Keratinocyte (primary cell): ENCODE data around the gene ZNF773. TPM values are rescaled to one million over a fixed set of nuclear protein-coding genes. Genes with fewer than 3 reads are reported as not detected.
"Not testable (repeated sequence)": the region's sequence is repeated elsewhere in the genome, so short reads cannot be mapped to it uniquely, and the experiment has no call there.

ENCODE experiments used
- DNase-seq: peaks from one replicate; pipeline ENCODE4 v3.0.0-alpha.2; 2011; ENCODE audit warnings: low read depth, missing footprints, low spot score
- FAIRE-seq: peaks from 2 replicates; lab custom pipeline; 2011; peaks lifted over from hg19 to GRCh38; lab: Jason Lieb, UNC
- H2AFZ ChIP-seq: 2 replicates; pipeline ENCODE4 v1.6.0; 2012; ENCODE audit warnings: low read length, control low read depth, inconsistent platforms; ENCODE audit not compliant: control insufficient read depth
- H3K27ac ChIP-seq: 2 replicates; pipeline ENCODE4 v1.5.1; 2011; ENCODE audit warnings: low read length; ENCODE audit not compliant: control insufficient read depth, insufficient read depth
- H3K27me3 ChIP-seq: 3 replicates; pipeline ENCODE4 v1.6.0; 2011; ENCODE audit warnings: low read length; ENCODE audit not compliant: control insufficient read depth, insufficient read depth; ENCODE audit errors: extremely low read depth
- H3K36me3 ChIP-seq, 2 experiments: 2 replicates in 1 of 2; 3 replicates in 1 of 2; pipeline ENCODE4 v1.5.1; 2011; ENCODE audit warnings: low read length in 2 of 2, mild to moderate bottlenecking in 1 of 2; ENCODE audit not compliant: control insufficient read depth in 2 of 2, insufficient read depth in 2 of 2; ENCODE audit errors: extremely low read depth in 1 of 2
- H3K4me1 ChIP-seq: 3 replicates; pipeline ENCODE4 v1.5.1; 2011; ENCODE audit warnings: low read length; ENCODE audit not compliant: control insufficient read depth, insufficient read depth; ENCODE audit errors: extremely low read depth
- H3K4me2 ChIP-seq: 3 replicates; pipeline ENCODE4 v1.6.0; 2011; ENCODE audit warnings: low read depth, low read length; ENCODE audit not compliant: control insufficient read depth, insufficient read depth; ENCODE audit errors: extremely low read depth
- H3K4me3 ChIP-seq, 3 experiments: fragments of 200-600 bp in 1 of 3; sonication (generic) in 1 of 3; 2 replicates in 2 of 3; 3 replicates in 1 of 3; pipeline ENCODE4 v1.5.1; 2011 to 2016; ENCODE audit warnings: low read length in 3 of 3, mild to moderate bottlenecking in 3 of 3, control low read depth in 2 of 3, inconsistent platforms in 1 of 3, low read depth in 1 of 3, mixed read lengths in 1 of 3, mixed run types in 1 of 3, moderate library complexity in 1 of 3; ENCODE audit not compliant: control insufficient read depth in 2 of 3, insufficient read depth in 2 of 3; ENCODE audit errors: extremely low read depth in 1 of 3
- H3K79me2 ChIP-seq: 2 replicates; pipeline ENCODE4 v1.6.0; 2012; ENCODE audit warnings: low read length; ENCODE audit not compliant: control insufficient read depth, insufficient read depth
- H3K9ac ChIP-seq: 3 replicates; pipeline ENCODE4 v1.6.0; 2011; ENCODE audit warnings: low read length; ENCODE audit not compliant: control insufficient read depth, insufficient read depth; ENCODE audit errors: extremely low read depth
- H3K9me1 ChIP-seq: 3 replicates; pipeline ENCODE4 v1.6.0; 2011; ENCODE audit warnings: low read length; ENCODE audit not compliant: control insufficient read depth, insufficient read depth; ENCODE audit errors: extremely low read depth
- H3K9me3 ChIP-seq: 2 replicates; pipeline ENCODE4 v1.5.1; 2012; ENCODE audit warnings: low read depth, low read length; ENCODE audit not compliant: control insufficient read depth
- H4K20me1 ChIP-seq: 3 replicates; pipeline ENCODE4 v1.6.0; 2011; ENCODE audit warnings: low read length; ENCODE audit not compliant: control insufficient read depth, insufficient read depth; ENCODE audit errors: extremely low read depth
- CTCF ChIP-seq, 3 experiments: IDR thresholded peaks in 1 of 3; conservative IDR thresholded peaks in 1 of 3; optimal IDR thresholded peaks in 1 of 3; 2 replicates in 2 of 3; 3 replicates in 1 of 3; pipeline versions ENCODE3 to v1.5.1; 2011; ENCODE audit warnings: low read length in 3 of 3, mild to moderate bottlenecking in 3 of 3, moderate library complexity in 2 of 3, control low read depth in 1 of 3, inconsistent platforms in 1 of 3; ENCODE audit not compliant: insufficient read depth in 2 of 3; ENCODE audit errors: extremely low read depth in 1 of 3
- EZH2 ChIP-seq: IDR thresholded peaks from one replicate; pipeline ENCODE4 v1.6.1; 2012; ENCODE audit warnings: inconsistent platforms, mild to moderate bottlenecking, low read length, moderate library complexity
- dilution Hi-C: fragments of 300-500 bp; cut with MboI; formaldehyde crosslinking; loops from one replicate; pipeline ENCODE4 v1.7.0; 2020; ENCODE audit warnings: low sequenced_read_pairs; ENCODE audit not compliant: extremely low pct_ligation_motif_present
- polyA minus RNA-seq, 3 experiments: library from RNA; depleted of rRNA, polyadenylated mRNA; stranded (reverse); fragments of >200 nt; gene quantifications; 1 replicate in 1 of 3; 2 replicates in 1 of 3; 3 replicates in 1 of 3; pipeline ENCODE4 v1.2.3, GENCODE V29; 2011
- polyA plus RNA-seq, 5 experiments: library from polyadenylated mRNA; depleted of rRNA in 3 of 5; stranded (reverse) in 3 of 5; stranded (forward) in 1 of 5; unstranded in 1 of 5; fragments of >200 nt; gene quantifications; 1 replicate in 1 of 5; 2 replicates in 3 of 5; 3 replicates in 1 of 5; pipeline versions ENCODE4 v1.2.1 to v1.2.3, GENCODE V29; 2011 to 2012; ENCODE audit warnings: missing spikeins in 2 of 5, low read depth in 1 of 5, low replicate concordance in 1 of 5

ZNF773 gene
- polyA plus RNA-seq (5.4 to 8.8 TPM (median 7.9 TPM) in 3 replicates), polyA minus RNA-seq (3.8 to 10.4 TPM (median 10.0 TPM) in 3 replicates)
- polyA plus RNA-seq (2011; ENCODE audit: low read depth) = 10.6 TPM
- polyA plus RNA-seq (2011; cell fraction: cytosol; rRNA removed) = 6.0 and 9.2 TPM in 2 replicates
- 30.9 and 36.0 TPM in 2 replicates for polyA plus RNA-seq (2011; cell fraction: nucleus; rRNA removed)
- 5.9 and 9.8 TPM in 2 replicates for polyA plus RNA-seq (2012; ENCODE audit: low replicate concordance)
- polyA minus RNA-seq (2011; cell fraction: cytosol; rRNA and poly(A)+ RNA removed) = 7.1 TPM
- 16.7 and 29.5 TPM in 2 replicates for polyA minus RNA-seq (2011; cell fraction: nucleus; rRNA and poly(A)+ RNA removed)

GRCh38 chr19:57499680-57500395 is at the start of gene ZNF773:
Gene ZNF773, plus strand, starts transcription at chr19:57499938. Its CDS starts 143 bp downstream, at chr19:57500081.
- FAIRE-seq = peak; percentile 78
- peak within 1 kb of the TSS; percentile 78 for H3K9ac ChIP-seq
- DNase-seq = peak; percentile 66
- H3K9me3 ChIP-seq, H3K27me3 ChIP-seq, H4K20me1 ChIP-seq, dilution Hi-C loops, H3K9me1 ChIP-seq, H3K4me1 ChIP-seq, H3K36me3 ChIP-seq: not testable (repeated sequence)
- H3K27ac ChIP-seq = peak within 1 kb of the TSS; percentile 56
- peak within 1 kb of the TSS; percentile 70 to 79 (median 76) for H3K4me3 ChIP-seq
- H3K4me2 ChIP-seq = peak within 1 kb of the TSS; percentile 93
- peak within 1 kb of the TSS; percentile 71 for H2AFZ ChIP-seq
- peaks cover 34% of the 10 kb centered on the region for H3K79me2 ChIP-seq

GRCh38 chr19:57452307-57452706 is 47.4 kb upstream of the ZNF773 start:
- no peaks in the 10 kb centered on the region for H4K20me1 ChIP-seq
- FAIRE-seq = no peak
- TF ChIP-seq CTCF (optimal IDR thresholded peaks at IDR 0.05 in 1 of 3, IDR thresholded peaks at IDR 0.05 in 1 of 3, conservative IDR thresholded peaks at IDR 0.05 in 1 of 3; ENCODE audit: extremely low read depth in 1 of 3, insufficient read depth in 2 of 3, low read length in 3 of 3) = no peak
- TF ChIP-seq EZH2 = no peak
- no peaks in the 10 kb centered on the region for H3K4me1 ChIP-seq
- no peaks in the 10 kb centered on the region for H3K79me2 ChIP-seq
- no peak overlapping the region for H3K9ac ChIP-seq
- no peaks in the 10 kb centered on the region for H3K36me3 ChIP-seq
- H2AFZ ChIP-seq = no peak overlapping the region
- no peak overlapping the region for H3K4me2 ChIP-seq
- H3K4me3 ChIP-seq = no peak overlapping the region
- H3K9me1 ChIP-seq = no peaks in the 10 kb centered on the region
- H3K27ac ChIP-seq = no peak overlapping the region
- dilution Hi-C loops = no loop called here
- no peaks in the 10 kb centered on the region for H3K9me3 ChIP-seq
- DNase-seq = no peak
- no peaks in the 10 kb centered on the region for H3K27me3 ChIP-seq
